NB4 (cell line): ENCODE results near the gene IRF2BP1.

Source experiments
- MAX ChIP-seq: IDR thresholded peaks from 2 replicates; pipeline ENCODE4 v1.6.1; 2011; ENCODE audit warnings: low read depth, low read length
- MYC ChIP-seq: IDR thresholded peaks from 2 replicates; pipeline ENCODE4 v1.6.1; 2011; ENCODE audit warnings: low read depth, low read length
- POLR2A ChIP-seq: IDR thresholded peaks from 2 replicates; pipeline ENCODE4 v1.6.1; 2011; ENCODE audit warnings: mild to moderate bottlenecking; ENCODE audit not compliant: insufficient read length; ENCODE audit errors: extremely low read depth
- TF ChIP-seq, protein P1 (sequence below): IDR thresholded peaks from one replicate; pipeline ENCODE4 v1.5.1; 2012; ENCODE audit warnings: low read depth, low read length

- TF ChIP-seq, protein P1, sequence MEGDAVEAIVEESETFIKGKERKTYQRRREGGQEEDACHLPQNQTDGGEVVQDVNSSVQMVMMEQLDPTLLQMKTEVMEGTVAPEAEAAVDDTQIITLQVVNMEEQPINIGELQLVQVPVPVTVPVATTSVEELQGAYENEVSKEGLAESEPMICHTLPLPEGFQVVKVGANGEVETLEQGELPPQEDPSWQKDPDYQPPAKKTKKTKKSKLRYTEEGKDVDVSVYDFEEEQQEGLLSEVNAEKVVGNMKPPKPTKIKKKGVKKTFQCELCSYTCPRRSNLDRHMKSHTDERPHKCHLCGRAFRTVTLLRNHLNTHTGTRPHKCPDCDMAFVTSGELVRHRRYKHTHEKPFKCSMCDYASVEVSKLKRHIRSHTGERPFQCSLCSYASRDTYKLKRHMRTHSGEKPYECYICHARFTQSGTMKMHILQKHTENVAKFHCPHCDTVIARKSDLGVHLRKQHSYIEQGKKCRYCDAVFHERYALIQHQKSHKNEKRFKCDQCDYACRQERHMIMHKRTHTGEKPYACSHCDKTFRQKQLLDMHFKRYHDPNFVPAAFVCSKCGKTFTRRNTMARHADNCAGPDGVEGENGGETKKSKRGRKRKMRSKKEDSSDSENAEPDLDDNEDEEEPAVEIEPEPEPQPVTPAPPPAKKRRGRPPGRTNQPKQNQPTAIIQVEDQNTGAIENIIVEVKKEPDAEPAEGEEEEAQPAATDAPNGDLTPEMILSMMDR: no peak
- TF ChIP-seq POLR2A (peak; percentile 11), MAX (peak; percentile 69), MYC (peak; percentile 79)
Observed at GRCh38 chr19:45901432-45901911, 15.5 kb upstream of the IRF2BP1 start.
